Activated T-helper 1 cell treated with Interleukin-2 at 50 U/mL for 16 hours (primary cell): ENCODE measurements around the gene SIRT2.
A peak's percentile ranks its signal among the peaks of the same experiment; 100 is the strongest.
"Not testable (repeated sequence)": the region's sequence is repeated elsewhere in the genome, so short reads cannot be mapped to it uniquely, and the experiment has no call there.

Source experiments
- DNase-seq: peaks from one replicate; pipeline ENCODE4 v3.0.0-alpha.2; 2020; ENCODE audit warnings: low read depth

Gene SIRT2

GRCh38 chr19:38894968-38895367 lies 4.5 kb downstream of the SIRT2 start:
- DNase-seq, result no peak

- DNase-seq, result no peak
Measured at GRCh38 chr19:38893341-38893771, 6.1 kb downstream of the SIRT2 start.

GRCh38 chr19:38892841-38893240 lies 6.6 kb downstream of the SIRT2 start:
- DNase-seq, result no peak

GRCh38 chr19:38891771-38892170 lies 7.6 kb downstream of the SIRT2 start:
- no peak for DNase-seq

- no peak for DNase-seq
Measured at GRCh38 chr19:38890686-38891085, 8.7 kb downstream of the SIRT2 start.

- no peak for DNase-seq
Measured at GRCh38 chr19:38889803-38890202, 9.6 kb downstream of the SIRT2 start.

- DNase-seq, result no peak
Measured at GRCh38 chr19:38888876-38889275, 10.5 kb downstream of the SIRT2 start.

GRCh38 chr19:38884691-38885090 lies 14.7 kb downstream of the SIRT2 start:
- not testable (repeated sequence) for DNase-seq

- no peak for DNase-seq
Measured at GRCh38 chr19:38883286-38883685, 16.1 kb downstream of the SIRT2 start.

GRCh38 chr19:38880882-38881609 lies 18.4 kb downstream of the SIRT2 start:
- DNase-seq, result no peak

- no peak for DNase-seq
Measured at GRCh38 chr19:38880076-38880881, 19.1 kb downstream of the SIRT2 start.

GRCh38 chr19:38879400-38879751 lies 20.0 kb downstream of the SIRT2 start:
- no peak for DNase-seq

- no peak for DNase-seq
Measured at GRCh38 chr19:38878575-38879399, 20.6 kb downstream of the SIRT2 start.

- peak; percentile 59 for DNase-seq
Measured at GRCh38 chr19:38877781-38878574, 21.4 kb downstream of the SIRT2 start, which contains the start of gene RINL. TSS of gene RINL (minus strand) at chr19:38878275. CDS start at chr19:38876742, 1,533 bp downstream.

GRCh38 chr19:38875656-38876395 lies 23.6 kb downstream of the SIRT2 start:
- DNase-seq, result no peak

- DNase-seq, result not testable (repeated sequence)
Measured at GRCh38 chr19:38873400-38873799, 26.0 kb downstream of the SIRT2 start.

GRCh38 chr19:38870612-38871011 lies 28.8 kb downstream of the SIRT2 start:
- no peak for DNase-seq

- DNase-seq, result peak; percentile 92
Measured at GRCh38 chr19:38869836-38870607, 29.4 kb downstream of the SIRT2 start.

- no peak for DNase-seq
Measured at GRCh38 chr19:38869160-38869835, 30.1 kb downstream of the SIRT2 start.
